ENCODE results near the gene SELENON. TPM values are rescaled to one million over a fixed set of nuclear protein-coding genes. Genes with fewer than 3 reads are reported as not detected.

SELENON gene
- total RNA-seq, 6 experiments from 2014 or later, result 48.1 to 64.5 (median 58.8) TPM

GRCh38 chr1:25792115-25792514 is 7.9 kb upstream of the SELENON start:
- no peak overlapping the region for H3K4me3 Mint-ChIP-seq
- H3K36me3 Mint-ChIP-seq (ENCODE audit: low read depth), result peaks cover 6% of the 10 kb centered on the region; the same call in 1 of the 2 replicates
- peaks cover 31% of the 10 kb centered on the region for H3K4me1 Mint-ChIP-seq (ENCODE audit: low read depth)
- H3K27ac Mint-ChIP-seq, result no peak overlapping the region
- H3K27me3 Mint-ChIP-seq (ENCODE audit: insufficient read depth), result peaks cover 42% of the 10 kb centered on the region
- no peak for TF ChIP-seq CTCF (IDR thresholded peaks at IDR 0.05)
- DNase-seq, result no peak
- no peaks in the 10 kb centered on the region for H3K9me3 Mint-ChIP-seq

GRCh38 chr1:25793585-25794170 is 6.3 kb upstream of the SELENON start:
- H3K9me3 Mint-ChIP-seq, result no peaks in the 10 kb centered on the region
- DNase-seq, result no peak
- no peak overlapping the region for H3K27ac Mint-ChIP-seq
- H3K27me3 Mint-ChIP-seq (ENCODE audit: insufficient read depth), result peaks cover 42% of the 10 kb centered on the region
- TF ChIP-seq CTCF (IDR thresholded peaks at IDR 0.05), result no peak
- peaks cover 21% of the 10 kb centered on the region for H3K4me1 Mint-ChIP-seq (ENCODE audit: low read depth)
- no peak overlapping the region for H3K4me3 Mint-ChIP-seq
- H3K36me3 Mint-ChIP-seq (ENCODE audit: low read depth), result peaks cover 6% of the 10 kb centered on the region; the same call in 1 of the 2 replicates

DNA sequence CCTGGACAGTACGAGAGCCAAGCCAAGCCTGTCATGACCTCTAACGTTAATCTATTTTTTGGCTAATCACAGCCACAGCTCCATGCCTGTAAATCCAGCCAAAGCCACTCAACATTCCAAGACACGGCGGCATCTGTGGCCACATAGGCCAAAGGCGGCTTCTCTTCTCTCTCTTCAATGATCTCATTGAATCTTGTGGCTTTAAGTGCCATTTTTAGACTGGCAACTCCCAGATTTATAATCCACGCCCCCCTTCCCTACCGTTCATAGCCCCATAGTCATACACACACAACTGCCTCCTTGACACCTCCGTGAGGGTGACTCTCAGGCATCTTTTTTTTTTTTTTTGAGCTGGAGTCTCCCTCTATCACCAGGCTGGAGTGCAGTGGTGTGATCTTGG is 5.7 kb upstream of the SELENON start:
- no peak overlapping the region for H3K27ac Mint-ChIP-seq
- H3K27me3 Mint-ChIP-seq (ENCODE audit: insufficient read depth), result peaks cover 42% of the 10 kb centered on the region
- DNase-seq, result no peak
- H3K4me3 Mint-ChIP-seq, result no peak overlapping the region
- no peak for TF ChIP-seq CTCF (IDR thresholded peaks at IDR 0.05)
- no peaks in the 10 kb centered on the region for H3K9me3 Mint-ChIP-seq
- peaks cover 6% of the 10 kb centered on the region; the same call in 1 of the 2 replicates for H3K36me3 Mint-ChIP-seq (ENCODE audit: low read depth)
- peaks cover 21% of the 10 kb centered on the region for H3K4me1 Mint-ChIP-seq (ENCODE audit: low read depth)

DNA sequence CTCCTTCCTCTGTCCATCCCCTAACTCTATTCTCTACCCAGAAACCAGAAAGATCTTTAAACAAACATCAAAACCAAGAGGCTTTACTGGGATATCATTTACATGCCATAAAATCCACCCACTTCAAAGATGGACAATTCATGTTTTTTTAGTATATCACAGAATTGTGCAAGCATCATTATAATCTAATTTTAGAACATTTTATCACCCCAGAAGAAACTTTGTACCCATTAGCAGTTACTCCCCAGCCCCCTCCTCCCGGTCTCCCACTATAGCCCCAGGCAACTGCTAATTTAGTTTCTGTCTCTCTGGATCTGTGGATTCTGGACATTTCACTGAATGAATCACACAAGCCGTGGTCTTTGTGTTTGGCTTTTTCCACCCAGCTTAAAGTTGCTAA is 4.8 kb upstream of the SELENON start:
- no peak overlapping the region for H3K4me3 Mint-ChIP-seq
- peaks cover 3% of the 10 kb centered on the region; the same call in 1 of the 2 replicates for H3K36me3 Mint-ChIP-seq (ENCODE audit: low read depth)
- H3K9me3 Mint-ChIP-seq, result no peaks in the 10 kb centered on the region
- H3K4me1 Mint-ChIP-seq (ENCODE audit: low read depth), result peaks cover 21% of the 10 kb centered on the region
- H3K27me3 Mint-ChIP-seq (ENCODE audit: insufficient read depth), result peaks cover 36% of the 10 kb centered on the region
- DNase-seq, result peak; percentile 39
- no peak overlapping the region for H3K27ac Mint-ChIP-seq
- TF ChIP-seq CTCF (IDR thresholded peaks at IDR 0.05), result no peak

DNA sequence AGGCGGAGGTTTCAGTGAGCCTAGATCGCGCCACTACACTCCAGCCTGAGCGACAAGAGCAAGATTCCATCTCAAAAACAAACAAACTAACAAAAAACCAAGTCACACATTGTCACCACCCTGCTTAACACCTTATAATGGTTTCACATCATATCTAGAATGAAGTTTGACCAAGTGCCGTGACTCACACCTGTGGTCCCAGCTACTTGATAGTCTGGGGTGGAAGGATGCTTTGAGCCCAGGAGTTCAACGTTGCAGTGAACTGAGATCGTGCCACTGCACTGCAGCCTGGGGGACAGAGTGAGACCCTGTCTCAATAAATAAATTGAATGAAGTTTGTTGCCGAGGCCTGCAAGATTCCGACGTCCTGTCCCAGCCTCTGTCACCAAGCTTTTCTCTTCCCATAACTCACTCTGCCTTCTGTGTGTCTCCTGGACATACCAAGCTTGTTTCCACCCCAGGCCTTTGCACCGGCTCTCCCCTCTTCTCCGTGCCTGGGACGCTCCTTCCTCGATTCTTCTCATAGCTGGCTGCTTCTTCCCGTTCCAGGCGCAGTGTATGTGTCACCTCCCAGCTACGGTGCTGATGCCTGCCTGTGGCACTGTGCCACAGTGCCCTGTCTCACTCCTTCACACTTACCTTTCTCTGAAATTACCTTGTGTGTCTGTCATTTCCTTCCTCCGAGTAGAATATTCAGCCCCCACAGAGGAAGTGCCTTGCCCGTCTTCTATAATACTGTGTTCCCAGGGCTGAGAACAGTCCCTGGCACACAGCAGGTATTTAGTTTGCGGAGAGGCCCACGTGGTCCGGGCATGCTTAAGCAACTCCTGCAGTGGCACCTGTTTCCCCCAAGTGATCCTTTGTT is 3.8 kb upstream of the SELENON start:
- Mint-ChIP-seq H3K9me3 (no peaks in the 10 kb centered on the region), H3K4me1 (ENCODE audit: low read depth) (peaks cover 29% of the 10 kb centered on the region), H3K27ac (no peak overlapping the region), H3K36me3 (ENCODE audit: low read depth) (no peaks in the 10 kb centered on the region), H3K4me3 (no peak overlapping the region), H3K27me3 (ENCODE audit: insufficient read depth) (peaks cover 28% of the 10 kb centered on the region)
- DNase-seq, result no peak
- no peak for TF ChIP-seq CTCF (IDR thresholded peaks at IDR 0.05)

Data from HFFc6 (cell line).